HCT116 (cell line): ENCODE measurements around the gene ADGRA1. TPM values are rescaled to one million over a fixed set of nuclear protein-coding genes. Genes with fewer than 3 reads are reported as not detected.

ENCODE experiments used
- ATAC-seq: fragments of 200-7000 bp; cut with Tn5 transposase; 2 replicates; pipeline ENCODE4 v1.9.1; 2020; ENCODE audit warnings: mild to moderate bottlenecking, moderate library complexity
- BruUV-seq: library from RNA; stranded (reverse); fragments of 400-500 nt; replicated peaks from 2 replicates; lab custom pipeline; 2021; lab: Mats Ljungman, UMichigan
- CTCF ChIA-PET: fragments of 300-600 bp; sonication (Branson Sonifier 250); formaldehyde crosslinking; loops from one replicate; lab custom pipeline; 2021; ENCODE audit warnings: antibody characterized with exemption; lab: Charles Lee
- POLR2A ChIA-PET: fragments of 300-600, 350-600 bp; sonication (Branson Sonifier 250); formaldehyde crosslinking; loops from one replicate; lab custom pipeline; 2021; ENCODE audit warnings: antibody characterized with exemption; lab: Charles Lee
- RAD21 ChIA-PET, 2 experiments: fragments of 300-600 bp; sonication (Branson Sonifier 250); formaldehyde crosslinking; loops; one replicate each; lab custom pipeline; 2023; ENCODE audit warnings: low total read pairs in 2 of 2; ENCODE audit not compliant: uncharacterized antibody in 2 of 2, unreplicated experiment in 2 of 2, low non-redundant PET in 1 of 2; lab: Charles Lee
- DNase-seq: peaks from one replicate; pipeline ENCODE4 v3.0.0-alpha.2; 2010; ENCODE audit warnings: low read depth, low spot score
- H2AFZ ChIP-seq: fragments of 200-600 bp; shearing (Covaris generic), sonication (generic); 2 replicates; pipeline ENCODE4 v1.6.1; 2017; ENCODE audit warnings: low read depth, mixed run types, mixed read lengths, antibody characterized with exemption, low read length; ENCODE audit not compliant: poor library complexity, severe bottlenecking
- H3K27ac ChIP-seq: 2 replicates; pipeline ENCODE4 v1.5.1; 2012; ENCODE audit warnings: low read depth, low read length
- H3K27me3 ChIP-seq: fragments of 200-600 bp; sonication (generic); 2 replicates; pipeline ENCODE4 v1.6.1; 2016; ENCODE audit warnings: mixed run types, low read length, mixed read lengths; ENCODE audit not compliant: insufficient read depth
- H3K36me3 ChIP-seq, 2 experiments: fragments of 200-500 bp in 1 of 2; fragments of 200-600 bp in 1 of 2; sonication (Bioruptor generic) in 1 of 2; sonication (generic) in 1 of 2; 2 replicates each; pipeline versions ENCODE4 v1.5.1 to v1.6.1; 2014 to 2016; ENCODE audit warnings: low read length in 2 of 2, inconsistent platforms in 1 of 2, mixed read lengths in 1 of 2, mixed run types in 1 of 2; ENCODE audit not compliant: insufficient read depth in 2 of 2, control insufficient read depth in 1 of 2
- H3K4me1 ChIP-seq, 2 experiments: fragments of 200-600 bp in 1 of 2; sonication (generic) in 1 of 2; 2 replicates each; pipeline versions ENCODE4 v1.5.1 to v1.6.1; 2012 to 2017; ENCODE audit warnings: low read length in 2 of 2, inconsistent platforms in 1 of 2, mild to moderate bottlenecking in 1 of 2, mixed read lengths in 1 of 2, mixed run types in 1 of 2, moderate library complexity in 1 of 2; ENCODE audit not compliant: insufficient read depth in 2 of 2, control insufficient read depth in 1 of 2
- H3K4me2 ChIP-seq: fragments of 200-600 bp; sonication (generic); 2 replicates; pipeline ENCODE4 v1.6.1; 2017; ENCODE audit warnings: mixed run types, low read length, mixed read lengths
- H3K4me3 ChIP-seq, 2 experiments: fragments of 200-600 bp in 1 of 2; sonication (generic) in 1 of 2; replicated peaks in 1 of 2; 2 replicates each; pipeline ENCODE4 v1.5.1; 2011 to 2016; ENCODE audit warnings: low read length in 2 of 2, control low read depth in 1 of 2, low read depth in 1 of 2, mild to moderate bottlenecking in 1 of 2, mixed read lengths in 1 of 2, mixed run types in 1 of 2
- H3K79me2 ChIP-seq: fragments of 200-600 bp; sonication (generic); 2 replicates; pipeline ENCODE4 v1.6.1; 2017; ENCODE audit warnings: mild to moderate bottlenecking, mixed run types, low read length, moderate library complexity, mixed read lengths; ENCODE audit not compliant: insufficient read depth
- H3K9ac ChIP-seq: fragments of 200-600 bp; sonication (generic); 2 replicates; pipeline ENCODE4 v1.6.1; 2016; ENCODE audit warnings: low read length, mixed read lengths
- H3K9me2 ChIP-seq: fragments of 200-600 bp; sonication (generic), shearing (Covaris generic); 2 replicates; pipeline ENCODE4 v1.6.1; 2017; ENCODE audit warnings: mixed run types, mild to moderate bottlenecking, moderate library complexity; ENCODE audit not compliant: insufficient read depth
- H3K9me3 ChIP-seq, 2 experiments: fragments of 200-500 bp in 1 of 2; fragments of 200-600 bp in 1 of 2; sonication (Bioruptor generic) in 1 of 2; sonication (generic) in 1 of 2; 2 replicates each; pipeline ENCODE4 v1.6.1; 2014 to 2017; ENCODE audit warnings: low read length in 2 of 2, mixed read lengths in 2 of 2, inconsistent platforms in 1 of 2, low read depth in 1 of 2, mild to moderate bottlenecking in 1 of 2, mixed run types in 1 of 2, moderate library complexity in 1 of 2; ENCODE audit not compliant: control insufficient read depth in 1 of 2, insufficient read depth in 1 of 2
- H4K20me1 ChIP-seq: fragments of 200-600 bp; sonication (generic), shearing (Covaris generic); 2 replicates; pipeline ENCODE4 v1.6.1; 2017; ENCODE audit warnings: mixed run types, mild to moderate bottlenecking, moderate library complexity; ENCODE audit not compliant: insufficient read depth
- CTCF ChIP-seq, 3 experiments: fragments of 200-600 bp in 1 of 3; sonication (generic) in 1 of 3; IDR thresholded peaks in 2 of 3; conservative IDR thresholded peaks in 1 of 3; 2 replicates each; pipeline ENCODE4 v1.5.1; 2012 to 2017; ENCODE audit warnings: low read depth in 2 of 3, low read length in 2 of 3, antibody characterized with exemption in 1 of 3, borderline replicate concordance in 1 of 3, control low read depth in 1 of 3, mild to moderate bottlenecking in 1 of 3, mixed read lengths in 1 of 3, mixed run types in 1 of 3, moderate library complexity in 1 of 3; ENCODE audit not compliant: insufficient read depth in 1 of 3
- ELF1 ChIP-seq: IDR thresholded peaks from 2 replicates; pipeline ENCODE4 v1.6.1; 2012; ENCODE audit warnings: low read depth, borderline replicate concordance
- EZH2phosphoT487 ChIP-seq: fragments of 200-600 bp; IDR thresholded peaks from 2 replicates; pipeline ENCODE4 v1.6.1; 2018; ENCODE audit warnings: antibody characterized with exemption, borderline replicate concordance
- FOSL1 ChIP-seq: IDR thresholded peaks from 2 replicates; pipeline ENCODE4 v1.6.1; 2012; ENCODE audit warnings: low read depth
- JUND ChIP-seq: IDR thresholded peaks from 2 replicates; pipeline ENCODE4 v1.6.1; 2012
- MAX ChIP-seq: IDR thresholded peaks from 2 replicates; pipeline ENCODE4 v1.6.1; 2012
- POLR2A ChIP-seq: IDR thresholded peaks from 2 replicates; pipeline ENCODE4 v1.7.0; 2011; ENCODE audit warnings: borderline replicate concordance; ENCODE audit not compliant: insufficient read depth, insufficient read length; ENCODE audit errors: extremely low read depth
- RAD21 ChIP-seq: IDR thresholded peaks from 2 replicates; pipeline ENCODE4 v1.6.1; 2012; ENCODE audit warnings: low read depth, mild to moderate bottlenecking
- REST ChIP-seq: IDR thresholded peaks from 2 replicates; pipeline ENCODE4 v1.6.1; 2012; ENCODE audit warnings: low read depth
- SIN3A ChIP-seq: IDR thresholded peaks from 2 replicates; pipeline ENCODE4 v1.6.1; 2012; ENCODE audit warnings: low read depth
- SRF ChIP-seq: IDR thresholded peaks from 2 replicates; pipeline ENCODE4 v1.6.1; 2012; ENCODE audit warnings: low read depth
- TCF7L2 ChIP-seq: IDR thresholded peaks from 2 replicates; pipeline ENCODE4 v1.7.0; 2011; ENCODE audit warnings: borderline replicate concordance, inconsistent platforms; ENCODE audit not compliant: insufficient read depth, insufficient read length; ENCODE audit errors: extremely low read depth
- ZBTB33 ChIP-seq: IDR thresholded peaks from 2 replicates; pipeline ENCODE4 v1.6.1; 2011; ENCODE audit warnings: mild to moderate bottlenecking, low read length, moderate library complexity; ENCODE audit not compliant: insufficient replicate concordance; ENCODE audit errors: extremely low read depth
- ZFX ChIP-seq: fragments of 450-650 bp; IDR thresholded peaks from 2 replicates; pipeline ENCODE4 v1.6.1; 2017
- intact Hi-C: fragments of 100-400 bp; cut with micrococcal nuclease; formaldehyde crosslinking; loops from 2 replicates; pipeline ENCODE4 v1.10.0; 2022
- total RNA-seq: library from RNA; stranded (reverse); gene quantifications from one replicate; pipeline ENCODE4 v1.2.1, GENCODE V29; 2021; ENCODE audit not compliant: unreplicated experiment

The ADGRA1 gene
- total RNA-seq, 1 experiment from 2014 or later = not detected

- TF ChIP-seq EZH2phosphoT487 (no peak), RAD21 (no peak), SIN3A (no peak), SRF (no peak), TCF7L2 (no peak), MAX (no peak), JUND (no peak), REST (no peak), ELF1 (no peak), ZFX (no peak), ZBTB33 (no peak), POLR2A (no peak), CTCF (IDR thresholded peaks at IDR 0.05 in 2 of 3, conservative IDR thresholded peaks at IDR 0.05 in 1 of 3; ENCODE audit: borderline replicate concordance in 1 of 3, insufficient read depth in 1 of 3, low read depth in 2 of 3, low read length in 2 of 3) (no peak), FOSL1 (no peak)
- Histone ChIP-seq H3K9ac (no peak overlapping the region), H3K27me3 (no peaks in the 10 kb centered on the region), H2AFZ (no peak overlapping the region), H3K79me2 (no peaks in the 10 kb centered on the region), H3K4me2 (no peak overlapping the region), H3K4me3 (no peak overlapping the region), H3K9me2 (no peaks in the 10 kb centered on the region), H3K4me1 (no peaks in the 10 kb centered on the region), H3K36me3 (no peaks in the 10 kb centered on the region), H3K27ac (no peak overlapping the region), H3K9me3 (no peaks in the 10 kb centered on the region), H4K20me1 (no peaks in the 10 kb centered on the region)
- RAD21 ChIA-PET = no interaction called here
- POLR2A ChIA-PET = no interaction called here
- BruUV-seq = no TSS peak
- CTCF ChIA-PET = no interaction called here
- intact Hi-C loops = no loop called here
- DNase-seq (no peak), ATAC-seq (no peak)
Observed at GRCh38 chr10:133100186-133100585, 12.5 kb downstream of the ADGRA1 start.
